HEK293T (cell line): ENCODE measurements around the gene PRSS48.

ENCODE experiments used
- ARNT ChIP-seq: fragments of 450-650 bp; IDR thresholded peaks from 2 replicates; pipeline ENCODE4 v1.6.1; 2017; ENCODE audit warnings: mild to moderate bottlenecking
- CTBP1 ChIP-seq: fragments of 450-650 bp; IDR thresholded peaks from 2 replicates; pipeline ENCODE4 v1.6.1; 2016; ENCODE audit warnings: borderline replicate concordance

DNA sequence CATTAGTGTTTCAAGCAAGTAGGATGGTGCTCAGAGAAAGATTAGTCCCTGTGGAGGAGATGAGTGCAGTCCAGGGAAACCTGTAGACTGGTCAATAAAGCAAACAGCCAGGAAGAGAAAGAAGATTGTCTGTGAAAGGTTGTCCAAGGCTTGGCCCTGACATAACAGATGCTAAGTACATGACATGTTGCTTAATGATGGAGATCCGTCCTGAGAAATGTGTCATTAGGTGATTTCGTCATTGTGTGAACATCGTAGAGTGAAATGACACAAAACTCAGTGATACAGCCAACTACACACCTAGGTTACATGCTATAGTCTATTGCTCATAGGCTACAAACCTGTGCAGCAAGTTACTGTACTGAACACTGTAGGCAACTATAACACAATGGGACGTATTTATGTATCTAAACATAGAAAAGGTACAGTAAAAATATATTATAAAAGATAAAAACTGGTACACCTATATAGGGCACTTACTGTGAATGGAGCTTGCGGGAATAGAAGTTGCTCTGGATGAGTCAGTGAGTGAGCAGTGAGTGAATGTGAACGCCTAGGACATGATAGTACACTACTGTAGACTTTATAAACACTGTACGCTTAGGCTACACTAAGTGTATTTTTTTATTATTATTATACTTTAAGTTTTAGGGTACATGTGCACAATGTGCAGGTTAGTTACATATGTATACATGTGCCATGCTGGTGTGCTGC is 9.0 kb upstream of the PRSS48 start:
- TF ChIP-seq CTBP1 (no peak), ARNT (no peak)
